Ishikawa (cell line): Measurements from ENCODE around the gene SLC17A8.

Experiments used
- EP300 ChIP-seq: IDR thresholded peaks from 2 replicates; pipeline ENCODE4 v1.6.1; 2012; ENCODE audit warnings: borderline replicate concordance
- FOXM1 ChIP-seq: IDR thresholded peaks from 2 replicates; pipeline ENCODE4 v1.6.1; 2012; ENCODE audit warnings: low read depth, borderline replicate concordance
- MAX ChIP-seq: IDR thresholded peaks from 2 replicates; pipeline ENCODE4 v1.6.1; 2012
- RAD21 ChIP-seq: IDR thresholded peaks from 2 replicates; pipeline ENCODE4 v1.6.1; 2012; ENCODE audit warnings: low read depth
- REST ChIP-seq: IDR thresholded peaks from 2 replicates; pipeline ENCODE4 v1.6.1; 2012; ENCODE audit warnings: low read depth, mild to moderate bottlenecking
- TCF12 ChIP-seq: IDR thresholded peaks from 2 replicates; pipeline ENCODE4 v1.6.1; 2012; ENCODE audit warnings: low read depth

GRCh38 chr12:100345020-100345767 lies 11.7 kb upstream of the SLC17A8 start:
- TF ChIP-seq RAD21 (no peak), MAX (no peak), TCF12 (no peak), FOXM1 (no peak), REST (no peak), EP300 (no peak)
